Activated CD8-positive, alpha-beta T cell treated with anti-CD3 and anti-CD28 coated beads for 36 hours (primary cell): ENCODE data around the gene SRXN1. TPM values are rescaled to one million over a fixed set of nuclear protein-coding genes. Genes with fewer than 3 reads are reported as not detected.

Experiments used
- ATAC-seq: fragments of 200-7000 bp; cut with Tn5 transposase; one replicate; pipeline ENCODE4 v1.10.0; 2021; ENCODE audit warnings: mild to moderate bottlenecking, moderate library complexity
- CTCF ChIA-PET: fragments of 350-600 bp; sonication (Branson Sonifier 250); formaldehyde crosslinking; loops from one replicate; lab custom pipeline; 2021; ENCODE audit warnings: antibody characterized with exemption; lab: Charles Lee
- POLR2A ChIA-PET: fragments of 350-600 bp; sonication (Branson Sonifier 250); formaldehyde crosslinking; loops from one replicate; lab custom pipeline; 2021; ENCODE audit warnings: antibody characterized with exemption; lab: Charles Lee
- DNase-seq: peaks from one replicate; pipeline ENCODE4 v3.0.0-alpha.2; 2020
- H3K27ac Mint-ChIP-seq: one replicate; pipeline ENCODE4 v1.8.0; 2021; ENCODE audit warnings: mild to moderate bottlenecking, mixed read lengths
- H3K27me3 Mint-ChIP-seq: one replicate; pipeline ENCODE4 v1.8.0; 2021; ENCODE audit warnings: mixed read lengths
- H3K36me3 Mint-ChIP-seq: one replicate; pipeline ENCODE4 v1.8.0; 2021; ENCODE audit warnings: low read depth, mixed read lengths
- H3K4me1 Mint-ChIP-seq: one replicate; pipeline ENCODE4 v1.8.0; 2021; ENCODE audit warnings: low read depth, mixed read lengths
- H3K4me3 Mint-ChIP-seq: one replicate; pipeline ENCODE4 v1.8.0; 2021; ENCODE audit warnings: mild to moderate bottlenecking, moderate library complexity, mixed read lengths
- H3K9me3 Mint-ChIP-seq: one replicate; pipeline ENCODE4 v1.8.0; 2021; ENCODE audit warnings: mixed read lengths
- intact Hi-C: fragments of 100-400 bp; cut with micrococcal nuclease; formaldehyde crosslinking; loops from one replicate; pipeline ENCODE4 v1.10.0; 2022
- total RNA-seq, 2 experiments: library from RNA; stranded (reverse); gene quantifications; one replicate each; pipeline ENCODE4 v1.2.3, GENCODE V29; 2021
- TF ChIP-seq, protein P1 (sequence below): fragments of 200-600 bp; IDR thresholded peaks from one replicate; pipeline ENCODE4 v1.8.0; 2022; ENCODE audit warnings: antibody characterized with exemption, mild to moderate bottlenecking

The SRXN1 gene
- total RNA-seq, 2 experiments from 2014 or later = 9.4 to 9.8 TPM

DNA sequence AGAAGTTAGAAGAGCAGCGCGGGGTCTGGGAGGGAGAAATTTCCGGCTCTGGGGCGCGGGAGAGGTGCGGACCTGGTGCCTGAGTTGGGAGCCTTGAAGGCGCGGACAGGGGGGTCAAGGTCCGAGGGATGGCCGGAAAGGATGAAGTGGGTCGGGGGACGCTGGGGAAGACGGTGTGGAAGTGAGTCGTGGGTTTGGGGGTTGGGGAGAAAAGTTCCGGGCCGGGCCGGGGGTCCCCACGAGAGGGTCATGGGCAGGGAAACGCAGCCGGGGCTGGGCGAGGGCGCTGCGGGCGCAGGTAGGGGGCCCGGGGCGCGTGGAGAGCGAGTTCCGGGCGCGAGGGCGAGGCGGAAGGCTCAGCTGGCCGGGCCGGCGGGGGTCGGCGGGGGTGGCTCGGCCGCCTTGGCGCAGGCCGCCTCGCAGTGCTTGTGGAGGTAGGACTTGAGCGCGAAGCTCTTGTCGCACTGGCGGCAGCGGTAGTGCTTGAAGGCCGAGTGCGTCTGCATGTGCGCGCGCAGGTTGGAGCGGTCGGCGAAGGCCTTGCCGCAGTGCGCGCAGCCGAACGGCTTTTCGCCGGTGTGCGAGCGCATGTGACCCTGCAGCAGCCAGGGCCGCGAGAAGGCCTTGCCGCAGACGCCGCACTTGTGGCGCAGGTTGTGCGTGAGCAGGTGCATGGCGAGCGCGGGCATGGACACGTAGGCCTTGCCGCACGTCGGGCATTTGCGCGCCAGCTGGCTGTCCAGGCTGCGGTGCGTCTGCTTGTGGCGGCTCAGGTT lies 10.5 kb upstream of the SRXN1 start:
- peaks cover 61% of the 10 kb centered on the region for H3K27me3 Mint-ChIP-seq
- H3K9me3 Mint-ChIP-seq = no peaks in the 10 kb centered on the region
- H3K36me3 Mint-ChIP-seq = no peaks in the 10 kb centered on the region
- TF ChIP-seq, protein P1, sequence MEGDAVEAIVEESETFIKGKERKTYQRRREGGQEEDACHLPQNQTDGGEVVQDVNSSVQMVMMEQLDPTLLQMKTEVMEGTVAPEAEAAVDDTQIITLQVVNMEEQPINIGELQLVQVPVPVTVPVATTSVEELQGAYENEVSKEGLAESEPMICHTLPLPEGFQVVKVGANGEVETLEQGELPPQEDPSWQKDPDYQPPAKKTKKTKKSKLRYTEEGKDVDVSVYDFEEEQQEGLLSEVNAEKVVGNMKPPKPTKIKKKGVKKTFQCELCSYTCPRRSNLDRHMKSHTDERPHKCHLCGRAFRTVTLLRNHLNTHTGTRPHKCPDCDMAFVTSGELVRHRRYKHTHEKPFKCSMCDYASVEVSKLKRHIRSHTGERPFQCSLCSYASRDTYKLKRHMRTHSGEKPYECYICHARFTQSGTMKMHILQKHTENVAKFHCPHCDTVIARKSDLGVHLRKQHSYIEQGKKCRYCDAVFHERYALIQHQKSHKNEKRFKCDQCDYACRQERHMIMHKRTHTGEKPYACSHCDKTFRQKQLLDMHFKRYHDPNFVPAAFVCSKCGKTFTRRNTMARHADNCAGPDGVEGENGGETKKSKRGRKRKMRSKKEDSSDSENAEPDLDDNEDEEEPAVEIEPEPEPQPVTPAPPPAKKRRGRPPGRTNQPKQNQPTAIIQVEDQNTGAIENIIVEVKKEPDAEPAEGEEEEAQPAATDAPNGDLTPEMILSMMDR = no peak
- H3K27ac Mint-ChIP-seq = no peak overlapping the region
- H3K4me1 Mint-ChIP-seq = peaks cover 6% of the 10 kb centered on the region
- ChIA-PET POLR2A (no interaction called here), CTCF (interaction anchor here (2.1 kb wide), 1 partner anchor 18 kb away, joined by 11 read pairs; no protein-coding TSS in a partner anchor)
- ATAC-seq (peak; percentile 62), DNase-seq (peak; percentile 22)
- intact Hi-C loops = no loop called here
- H3K4me3 Mint-ChIP-seq = no peak overlapping the region

DNA sequence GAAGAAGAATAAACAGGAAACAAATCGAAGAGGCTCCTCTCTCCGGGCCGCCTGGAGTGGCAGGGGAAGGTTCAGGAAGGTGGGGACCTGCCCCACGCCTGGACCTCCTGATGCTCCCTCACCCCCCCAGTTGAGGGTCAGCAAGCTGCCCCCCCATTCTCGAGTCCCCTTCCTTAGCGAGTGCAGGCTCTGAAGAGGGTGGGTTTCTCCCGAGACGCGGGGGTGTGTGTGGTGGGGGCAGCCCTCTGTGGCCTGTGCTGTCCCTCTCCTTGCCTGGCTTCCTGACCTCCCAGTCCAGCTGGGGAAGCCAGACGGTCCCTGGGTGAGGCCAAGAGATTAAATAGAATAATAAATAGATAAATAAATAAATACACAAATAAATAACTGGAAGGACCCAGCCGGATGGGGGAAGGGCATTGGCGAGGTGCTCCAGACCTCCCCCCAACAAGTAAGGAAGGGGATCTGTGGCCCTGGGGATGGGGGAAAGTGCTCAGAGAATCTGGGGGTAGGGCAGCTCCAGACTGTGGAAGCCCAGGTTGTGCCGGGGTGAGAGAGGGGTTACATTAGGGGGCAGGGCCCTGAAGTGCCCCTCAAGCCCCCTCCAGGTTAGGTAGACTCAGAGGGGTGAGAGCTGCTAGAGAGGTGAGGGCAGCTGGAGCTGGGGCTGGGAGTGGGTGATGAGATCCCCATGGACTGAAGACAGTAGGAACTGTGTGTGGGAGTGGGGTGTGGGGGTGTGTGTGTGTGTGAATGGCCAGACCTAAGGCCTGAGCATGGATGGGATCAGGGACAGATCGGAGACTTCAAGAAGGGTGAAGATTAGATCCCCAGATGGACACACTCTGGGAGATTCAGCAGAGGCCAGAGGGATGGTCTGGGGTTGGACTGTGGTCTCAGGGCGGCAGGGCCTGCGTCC lies 9.5 kb upstream of the SRXN1 start:
- Mint-ChIP-seq H3K27me3 (peaks cover 58% of the 10 kb centered on the region), H3K4me3 (no peak overlapping the region), H3K27ac (no peak overlapping the region), H3K36me3 (no peaks in the 10 kb centered on the region), H3K9me3 (no peaks in the 10 kb centered on the region), H3K4me1 (peaks cover 6% of the 10 kb centered on the region)
- ATAC-seq = no peak
- ChIA-PET POLR2A (interaction anchor here (1.4 kb wide), 1 partner anchor 9 kb away, joined by 3 read pairs; no protein-coding TSS in a partner anchor), CTCF (no interaction called here)
- intact Hi-C loops = no loop called here
- TF ChIP-seq, protein P1 = no peak
- no peak for DNase-seq

DNA sequence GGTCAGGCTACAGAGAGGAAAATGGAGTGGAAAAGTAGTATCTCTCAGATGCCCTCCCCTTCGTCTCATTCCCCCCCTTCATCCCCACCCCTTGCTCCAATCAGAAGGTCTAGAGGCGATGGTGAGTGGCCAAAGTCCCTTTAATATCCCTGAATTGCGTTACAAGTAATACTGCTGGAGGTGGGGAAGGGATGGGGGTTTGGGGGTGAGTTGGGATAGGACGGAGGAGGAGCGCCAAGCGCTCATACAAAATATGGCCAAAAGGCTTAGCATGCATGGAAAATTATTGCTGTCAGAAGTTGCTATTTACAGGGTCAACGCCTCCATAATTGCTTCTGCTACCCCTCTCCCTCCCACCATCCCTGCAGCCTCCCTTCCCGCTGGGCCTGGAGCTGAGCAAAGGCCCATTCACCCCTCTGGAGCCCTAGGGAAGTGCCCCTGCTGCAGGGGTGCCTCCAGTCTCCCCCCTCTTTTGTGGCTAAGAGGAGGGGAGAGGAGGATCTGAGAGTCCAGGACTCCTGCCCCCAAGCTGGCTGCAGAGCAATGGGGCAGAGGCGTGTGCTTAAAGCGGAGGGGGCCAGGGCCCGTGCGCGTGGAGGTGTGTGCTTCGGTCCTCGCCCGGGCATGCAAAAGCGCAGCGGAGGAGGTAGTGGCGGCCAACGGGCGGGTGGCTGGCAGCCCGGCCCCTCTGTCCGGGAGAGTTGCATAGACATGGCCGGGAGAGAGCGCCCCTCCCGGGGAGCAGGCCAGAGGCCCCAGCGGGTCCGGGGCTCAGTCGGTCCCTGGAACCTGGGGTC lies 8.7 kb upstream of the SRXN1 start:
- no peak overlapping the region for H3K27ac Mint-ChIP-seq
- peaks cover 6% of the 10 kb centered on the region for H3K4me1 Mint-ChIP-seq
- H3K27me3 Mint-ChIP-seq = peaks cover 53% of the 10 kb centered on the region
- TF ChIP-seq, protein P1 = no peak
- intact Hi-C loops = no loop called here
- CTCF ChIA-PET = interaction anchor here (1.5 kb wide), 1 partner anchor 16 kb away, joined by 9 read pairs; no protein-coding TSS in a partner anchor
- H3K9me3 Mint-ChIP-seq = no peaks in the 10 kb centered on the region
- no peaks in the 10 kb centered on the region for H3K36me3 Mint-ChIP-seq
- H3K4me3 Mint-ChIP-seq = no peak overlapping the region
- POLR2A ChIA-PET = interaction anchor here (1.4 kb wide), 1 partner anchor 10 kb away, joined by 3 read pairs; no protein-coding TSS in a partner anchor
- DNase-seq (no peak), ATAC-seq (no peak)

DNA sequence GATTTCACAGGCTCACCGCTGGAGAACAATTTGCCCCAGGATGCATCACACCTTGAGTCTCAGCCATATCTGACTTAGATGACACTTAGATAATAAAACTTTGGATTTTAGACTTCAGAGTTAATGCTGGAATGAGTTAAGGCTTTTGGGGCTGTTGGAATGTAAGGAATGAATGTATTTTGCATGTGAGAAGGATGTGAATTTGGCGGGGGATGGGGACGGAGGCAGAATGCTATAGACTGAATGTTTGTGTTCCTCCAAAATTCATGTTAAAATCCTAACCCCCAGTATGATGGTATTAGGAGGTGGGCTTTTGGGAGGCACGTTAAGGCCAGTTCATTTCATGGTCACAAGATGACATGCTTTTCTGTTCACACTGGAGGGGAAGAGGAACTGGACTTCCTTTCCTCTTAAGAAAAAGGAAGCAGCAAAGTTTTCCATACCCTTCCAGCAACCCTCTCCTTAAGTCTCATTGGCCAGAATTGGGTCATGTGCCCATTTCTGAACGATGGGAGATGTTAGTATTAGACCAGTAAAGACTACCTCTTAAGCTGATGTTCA lies 5.8 kb upstream of the SRXN1 start:
- Mint-ChIP-seq H3K9me3 (no peaks in the 10 kb centered on the region), H3K4me1 (peaks cover 11% of the 10 kb centered on the region), H3K36me3 (no peaks in the 10 kb centered on the region), H3K27me3 (peaks cover 41% of the 10 kb centered on the region), H3K4me3 (no peak overlapping the region), H3K27ac (no peak overlapping the region)
- intact Hi-C loops = no loop called here
- DNase-seq (no peak), ATAC-seq (no peak)
- ChIA-PET CTCF (interaction anchor here (0.9 to 2.1 kb wide), 2 partner anchors 10 to 13 kb away, joined by 3 to 9 read pairs; no protein-coding TSS in a partner anchor), POLR2A (no interaction called here)
- TF ChIP-seq, protein P1 = no peak
